OCI-LY3 (cell line): ENCODE results near the gene MINDY4.

Experiments used
- H2AFZ ChIP-seq: fragments of 200-600, 300-600 bp; shearing (Covaris generic); 2 replicates; pipeline ENCODE4 v1.6.0; 2014; ENCODE audit warnings: antibody characterized with exemption, low read depth, low read length
- H3K27ac ChIP-seq: fragments of 200-600, 300-600 bp; sonication (generic); 2 replicates; pipeline ENCODE4 v1.5.1; 2014; ENCODE audit warnings: mild to moderate bottlenecking, low read length, moderate library complexity, mixed read lengths
- H3K27me3 ChIP-seq: fragments of 200-600, 300-600 bp; sonication (generic); 2 replicates; pipeline ENCODE4 v1.6.1; 2014; ENCODE audit warnings: low read depth, low read length, mixed read lengths
- H3K36me3 ChIP-seq: fragments of 200-600, 300-600 bp; sonication (generic); replicated peaks from 2 replicates; pipeline ENCODE3; 2014; ENCODE audit warnings: low read depth, low read length, mixed read lengths
- H3K4me1 ChIP-seq: fragments of 300-600, 200-600 bp; sonication (generic); 2 replicates; pipeline ENCODE4 v1.6.1; 2014; ENCODE audit warnings: low read length, mixed read lengths
- H3K4me2 ChIP-seq: fragments of 200-600, 300-600 bp; sonication (generic); 2 replicates; pipeline ENCODE4 v1.6.1; 2014; ENCODE audit warnings: low read length, mixed read lengths
- H3K4me3 ChIP-seq: fragments of 300-600, 200-600 bp; sonication (generic); 2 replicates; pipeline ENCODE4 v1.5.1; 2014; ENCODE audit warnings: antibody characterized with exemption, mild to moderate bottlenecking, low read length, moderate library complexity
- H3K79me2 ChIP-seq: fragments of 300-600, 200-600 bp; shearing (Covaris generic); 2 replicates; pipeline ENCODE4 v1.6.1; 2014; ENCODE audit warnings: mild to moderate bottlenecking, low read length, mixed read lengths
- H3K9ac ChIP-seq: fragments of 300-600, 200-600 bp; shearing (Covaris generic); 2 replicates; pipeline ENCODE4 v1.6.0; 2014; ENCODE audit warnings: mild to moderate bottlenecking, low read length, moderate library complexity
- H3K9me3 ChIP-seq: fragments of 200-600, 300-600 bp; shearing (Covaris generic); 2 replicates; pipeline ENCODE4 v1.6.1; 2014; ENCODE audit warnings: low read length, mixed read lengths; ENCODE audit not compliant: insufficient read depth
- H4K20me1 ChIP-seq: fragments of 200-600, 300-600 bp; sonication (generic); 2 replicates; pipeline ENCODE4 v1.6.1; 2016; ENCODE audit warnings: low read length, mixed read lengths; ENCODE audit not compliant: insufficient read depth
- CTCF ChIP-seq: fragments of 200-600, 300-600 bp; sonication (generic); IDR thresholded peaks from 2 replicates; pipeline ENCODE4 v1.5.1; 2014; ENCODE audit warnings: antibody characterized with exemption, low read length, low read depth
- EZH2phosphoT487 ChIP-seq: fragments of 200-600 bp; shearing (Covaris generic); IDR thresholded peaks from 2 replicates; pipeline ENCODE4 v1.6.1; 2018; ENCODE audit warnings: antibody characterized with exemption, mixed run types, low read depth

The MINDY4 gene

DNA sequence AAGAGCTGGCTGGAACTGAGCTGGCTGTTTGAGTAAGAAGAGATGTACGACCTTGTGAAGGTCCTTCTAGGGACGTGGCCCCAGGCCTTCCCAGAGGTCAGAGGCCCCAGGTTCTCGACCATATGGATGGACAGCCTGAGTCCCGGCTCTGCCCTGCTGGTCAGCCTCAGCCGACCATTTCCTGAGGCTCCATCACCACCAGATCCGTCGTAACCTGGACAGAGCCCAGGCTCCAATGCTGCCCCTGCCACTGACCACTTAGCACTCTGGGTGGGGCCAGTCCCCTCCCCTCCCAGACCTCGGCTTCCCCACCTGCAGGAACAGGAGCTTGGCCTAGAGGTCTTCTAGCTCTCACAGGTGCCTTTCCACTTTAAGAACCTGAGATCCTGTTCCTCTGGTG, 29.9 kb upstream of the MINDY4 start:
- Histone ChIP-seq H4K20me1 (no peaks in the 10 kb centered on the region), H2AFZ (no peak overlapping the region), H3K4me1 (peaks cover 15% of the 10 kb centered on the region), H3K36me3 (no peaks in the 10 kb centered on the region), H3K79me2 (no peaks in the 10 kb centered on the region), H3K27ac (no peak overlapping the region), H3K4me3 (no peak overlapping the region), H3K9me3 (no peaks in the 10 kb centered on the region), H3K9ac (no peak overlapping the region), H3K4me2 (no peak overlapping the region), H3K27me3 (no peaks in the 10 kb centered on the region)
- TF ChIP-seq CTCF: no peak
- TF ChIP-seq EZH2phosphoT487: no peak

GRCh38 chr7:30743371-30744074, 27.7 kb upstream of the MINDY4 start:
- TF ChIP-seq CTCF (no peak), EZH2phosphoT487 (no peak)
- Histone ChIP-seq H3K9ac (no peak overlapping the region), H3K4me1 (peaks cover 15% of the 10 kb centered on the region), H4K20me1 (no peaks in the 10 kb centered on the region), H3K4me3 (no peak overlapping the region), H3K4me2 (no peak overlapping the region), H2AFZ (no peak overlapping the region), H3K36me3 (no peaks in the 10 kb centered on the region), H3K79me2 (no peaks in the 10 kb centered on the region), H3K9me3 (no peaks in the 10 kb centered on the region), H3K27ac (no peak overlapping the region), H3K27me3 (no peaks in the 10 kb centered on the region)

GRCh38 chr7:30744075-30744417, 27.2 kb upstream of the MINDY4 start:
- H4K20me1 ChIP-seq: no peaks in the 10 kb centered on the region
- H3K9me3 ChIP-seq: no peaks in the 10 kb centered on the region
- no peaks in the 10 kb centered on the region for H3K36me3 ChIP-seq
- H3K4me1 ChIP-seq: peaks cover 15% of the 10 kb centered on the region
- H3K79me2 ChIP-seq: no peaks in the 10 kb centered on the region
- H3K27ac ChIP-seq: no peak overlapping the region
- H3K9ac ChIP-seq: no peak overlapping the region
- no peaks in the 10 kb centered on the region for H3K27me3 ChIP-seq
- H2AFZ ChIP-seq: no peak overlapping the region
- no peak overlapping the region for H3K4me2 ChIP-seq
- TF ChIP-seq EZH2phosphoT487: no peak
- no peak for TF ChIP-seq CTCF
- H3K4me3 ChIP-seq: no peak overlapping the region

GRCh38 chr7:30745261-30745941, 25.8 kb upstream of the MINDY4 start:
- no peak overlapping the region for H3K4me2 ChIP-seq
- no peaks in the 10 kb centered on the region for H3K36me3 ChIP-seq

More at GRCh38 chr7:30745261-30745941, 25.8 kb upstream of the MINDY4 start:
- Histone ChIP-seq H3K9ac (no peak overlapping the region), H3K9me3 (no peaks in the 10 kb centered on the region), H3K79me2 (no peaks in the 10 kb centered on the region), H3K4me1 (peaks cover 15% of the 10 kb centered on the region), H4K20me1 (no peaks in the 10 kb centered on the region), H2AFZ (peak overlapping the region; percentile 59), H3K27me3 (no peaks in the 10 kb centered on the region), H3K4me3 (no peak overlapping the region), H3K27ac (no peak overlapping the region)
- no peak for TF ChIP-seq CTCF
- no peak for TF ChIP-seq EZH2phosphoT487
